GM12891 (cell line): ENCODE measurements around the gene CDYL.

Experiments
- PAX5 ChIP-seq: IDR thresholded peaks from 2 replicates; pipeline ENCODE4 v1.6.1; 2011; ENCODE audit warnings: low read length, moderate library complexity, mild to moderate bottlenecking; ENCODE audit not compliant: insufficient read depth, severe bottlenecking
- POLR2A ChIP-seq: IDR thresholded peaks from 2 replicates; pipeline ENCODE4 v1.6.1; 2011; ENCODE audit warnings: low read depth, low read length, control low read depth
- POLR2AphosphoS5 ChIP-seq: IDR thresholded peaks from 2 replicates; pipeline ENCODE4 v1.6.1; 2011; ENCODE audit warnings: low read depth, low read length, control low read depth
- POU2F2 ChIP-seq: IDR thresholded peaks from 2 replicates; pipeline ENCODE4 v1.6.1; 2011; ENCODE audit warnings: low read depth, mild to moderate bottlenecking, control low read depth, low read length, moderate library complexity
- SPI1 ChIP-seq: IDR thresholded peaks from 2 replicates; pipeline ENCODE4 v1.6.1; 2011; ENCODE audit warnings: low read depth, low read length, control low read depth
- TAF1 ChIP-seq: IDR thresholded peaks from 2 replicates; pipeline ENCODE4 v1.6.1; 2011; ENCODE audit warnings: low read depth, low read length, control low read depth

DNA sequence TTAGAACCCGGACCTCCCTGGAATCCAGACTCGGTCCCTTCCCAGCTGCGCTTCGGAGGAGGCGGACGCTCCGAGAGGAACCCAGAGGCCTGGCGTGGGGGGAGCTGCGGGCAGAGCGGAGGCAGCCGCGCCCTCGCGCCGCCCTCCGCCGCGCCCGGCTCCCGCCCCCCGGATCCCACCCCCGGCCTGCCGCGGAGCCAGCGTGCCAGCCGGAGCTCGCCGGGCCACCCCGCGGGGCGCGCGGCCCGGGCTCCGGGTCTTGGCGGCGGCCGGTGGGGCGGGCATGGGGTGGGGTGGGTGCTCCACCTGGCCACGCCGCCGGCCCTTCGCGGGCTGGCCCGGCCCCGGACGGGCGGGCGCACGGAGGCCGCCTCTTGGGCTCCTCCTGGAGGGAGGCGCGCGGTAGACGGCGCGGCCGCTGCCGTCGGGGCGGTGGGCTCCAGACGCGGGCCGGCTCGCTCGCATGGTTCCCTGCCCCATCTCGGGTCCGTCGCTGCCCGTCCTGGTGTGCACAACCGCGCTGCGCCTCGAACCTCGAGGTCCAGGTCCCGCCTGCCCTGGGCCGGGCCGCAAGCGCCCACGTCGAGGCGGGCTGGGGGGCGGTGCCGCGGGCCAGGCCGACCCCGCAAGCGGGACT is 592 bp upstream of the CDYL start:
- TF ChIP-seq POLR2AphosphoS5 (no peak), POLR2A (no peak), POU2F2 (no peak), TAF1 (no peak), SPI1 (no peak), PAX5 (no peak)
